Amniotic stem cell (primary cell): ENCODE measurements around the gene BRIX1.

ENCODE experiments used
- DNase-seq: peaks from one replicate; lab custom pipeline; 2025; lab: John Stamatoyannopoulos, UW

BRIX1 gene

GRCh38 chr5:34915139-34915855 is at the start of gene BRIX1, which contains the start of gene RAD1:
BRIX1 (plus strand) TSS chr5:34915711; CDS start chr5:34915739, 28 bp downstream.
RAD1 (minus strand) TSS chr5:34915504; CDS start chr5:34914892, 612 bp downstream.
- DNase-seq, result peak; percentile 96

GRCh38 chr5:34866989-34867471 is 48.5 kb upstream of the BRIX1 start:
- DNase-seq, result no peak

GRCh38 chr5:34867660-34868059 is 47.9 kb upstream of the BRIX1 start:
- DNase-seq, result no peak

GRCh38 chr5:34868791-34869190 is 46.7 kb upstream of the BRIX1 start:
- DNase-seq, result no peak

- DNase-seq, result no peak
Measured at GRCh38 chr5:34869256-34869655, 46.3 kb upstream of the BRIX1 start.

GRCh38 chr5:34870382-34870781 is 45.1 kb upstream of the BRIX1 start:
- no peak for DNase-seq

GRCh38 chr5:34876275-34876674 is 39.2 kb upstream of the BRIX1 start:
- no peak for DNase-seq

- no peak for DNase-seq
Measured at GRCh38 chr5:34881246-34881645, 34.3 kb upstream of the BRIX1 start.

GRCh38 chr5:34886392-34887119 is 29.0 kb upstream of the BRIX1 start:
- DNase-seq, result no peak

- DNase-seq, result no peak
Measured at GRCh38 chr5:34889394-34889793, 26.1 kb upstream of the BRIX1 start.

GRCh38 chr5:34891981-34892380 is 23.5 kb upstream of the BRIX1 start:
- peak; percentile 42 for DNase-seq

GRCh38 chr5:34892414-34892813 is 23.1 kb upstream of the BRIX1 start:
- DNase-seq, result no peak

- no peak for DNase-seq
Measured at GRCh38 chr5:34894716-34895115, 20.8 kb upstream of the BRIX1 start.

- DNase-seq, result no peak
Measured at GRCh38 chr5:34895641-34896419, 19.7 kb upstream of the BRIX1 start.

- no peak for DNase-seq
Measured at GRCh38 chr5:34897646-34898045, 17.9 kb upstream of the BRIX1 start.

- DNase-seq, result peak; percentile 73
Measured at GRCh38 chr5:34898258-34898895, 17.1 kb upstream of the BRIX1 start.

- DNase-seq, result no peak
Measured at GRCh38 chr5:34899066-34899465, 16.4 kb upstream of the BRIX1 start.

- no peak for DNase-seq
Measured at GRCh38 chr5:34900652-34901051, 14.9 kb upstream of the BRIX1 start.

GRCh38 chr5:34903260-34903659 is 12.3 kb upstream of the BRIX1 start:
- DNase-seq, result no peak

- no peak for DNase-seq
Measured at GRCh38 chr5:34905564-34905963, 9.9 kb upstream of the BRIX1 start.

- DNase-seq, result no peak
Measured at GRCh38 chr5:34913072-34913471, 2.4 kb upstream of the BRIX1 start.

GRCh38 chr5:34914671-34915138 is 806 bp upstream of the BRIX1 start:
- no peak for DNase-seq
